Measurements from ENCODE around the gene IRAK3. TPM values are rescaled to one million over a fixed set of nuclear protein-coding genes. Genes with fewer than 3 reads are reported as not detected.

Gene IRAK3
- polyA plus RNA-seq, 2 donors, result 0.73 to 0.76 TPM

GRCh38 chr12:66154776-66155175 lies 34.2 kb upstream of the IRAK3 start:
- Histone ChIP-seq H3K36me3 (ENCODE audit: control insufficient read depth in 2 of 2, insufficient read depth in 2 of 2, low read length in 1 of 2) (peaks cover under 1 to 3% of the 10 kb centered on the region in 2 donors), H3K4me3 (ENCODE audit: low read depth in 1 of 2, low read length in 2 of 2) (no peak overlapping the region), H3K27ac (ENCODE audit: low read depth in 2 of 2, low read length in 1 of 2) (no peak overlapping the region), H3K9me3 (ENCODE audit: control insufficient read depth in 2 of 2, insufficient read depth in 1 of 2, low read depth in 1 of 2, low read length in 1 of 2) (no peaks in the 10 kb centered on the region), H3K27me3 (ENCODE audit: control insufficient read depth in 1 of 2, insufficient read depth in 2 of 2, low read length in 2 of 2) (no peaks in the 10 kb centered on the region), H3K4me1 (ENCODE audit: control insufficient read depth in 2 of 2, insufficient read depth in 2 of 2, low read length in 1 of 2) (no peaks in the 10 kb centered on the region)

DNA sequence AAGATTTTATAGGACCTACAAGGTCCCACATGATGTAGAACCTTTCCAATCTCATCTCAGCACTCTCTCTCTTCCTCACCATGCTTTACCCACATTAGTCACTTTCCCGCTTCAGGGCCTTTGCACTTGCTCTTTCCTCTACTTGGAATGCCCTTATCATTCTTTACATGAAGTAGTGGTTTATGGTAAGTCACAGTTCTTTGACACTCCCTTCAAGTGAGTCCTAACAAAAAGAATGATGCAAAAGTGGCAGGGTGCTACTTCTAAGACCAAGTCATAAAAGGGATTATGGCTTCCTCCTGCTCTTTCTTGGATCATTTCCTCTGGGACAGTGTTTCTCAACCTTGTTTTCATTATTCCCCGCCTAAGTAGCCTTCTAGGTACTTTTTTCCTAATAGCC lies 32.4 kb upstream of the IRAK3 start:
- peaks cover 0 to 3% of the 10 kb centered on the region in 2 donors for H3K4me1 ChIP-seq (ENCODE audit: control insufficient read depth in 2 of 2, insufficient read depth in 2 of 2, low read length in 1 of 2)
- peaks cover 4% of the 10 kb centered on the region in 2 donors for H3K36me3 ChIP-seq (ENCODE audit: control insufficient read depth in 2 of 2, insufficient read depth in 2 of 2, low read length in 1 of 2)
- no peak overlapping the region for H3K27ac ChIP-seq (ENCODE audit: low read depth in 2 of 2, low read length in 1 of 2)
- peaks cover 0 to 3% of the 10 kb centered on the region in 2 donors for H3K9me3 ChIP-seq (ENCODE audit: control insufficient read depth in 2 of 2, insufficient read depth in 1 of 2, low read depth in 1 of 2, low read length in 1 of 2)
- H3K27me3 ChIP-seq (ENCODE audit: control insufficient read depth in 1 of 2, insufficient read depth in 2 of 2, low read length in 2 of 2), result no peaks in the 10 kb centered on the region
- 94 to 96% methylated on average over 2 of the region's 2 CpGs for WGBS, 2 donors
- H3K4me3 ChIP-seq (ENCODE audit: low read depth in 1 of 2, low read length in 2 of 2), result no peak overlapping the region

DNA sequence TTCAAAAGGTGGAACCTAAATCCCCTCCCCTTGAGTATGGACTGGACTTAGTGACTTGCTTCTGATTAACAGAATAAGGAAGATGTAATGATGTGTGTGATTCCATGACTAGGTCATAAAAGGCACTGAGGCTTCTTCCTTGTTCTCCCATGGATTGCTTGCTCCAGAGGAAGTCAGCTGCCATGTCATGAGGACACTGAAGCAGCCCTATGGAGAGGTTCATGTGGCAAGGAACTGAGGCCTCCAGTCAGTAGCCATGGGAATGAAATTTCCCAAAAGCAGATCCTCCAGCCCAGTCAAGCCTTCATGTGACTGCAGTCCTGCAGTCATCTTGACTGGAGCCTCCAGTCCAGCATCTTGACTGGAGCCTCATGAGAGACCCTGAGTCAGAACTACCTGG lies 29.9 kb upstream of the IRAK3 start:
- H3K4me1 ChIP-seq (ENCODE audit: control insufficient read depth in 2 of 2, insufficient read depth in 2 of 2, low read length in 1 of 2), result peaks cover 0 to 3% of the 10 kb centered on the region in 2 donors
- peaks cover 4% of the 10 kb centered on the region in 2 donors for H3K36me3 ChIP-seq (ENCODE audit: control insufficient read depth in 2 of 2, insufficient read depth in 2 of 2, low read length in 1 of 2)
- no peak overlapping the region for H3K4me3 ChIP-seq (ENCODE audit: low read depth in 1 of 2, low read length in 2 of 2)
- no peak overlapping the region for H3K27ac ChIP-seq (ENCODE audit: low read depth in 2 of 2, low read length in 1 of 2)
- no peaks in the 10 kb centered on the region for H3K27me3 ChIP-seq (ENCODE audit: control insufficient read depth in 1 of 2, insufficient read depth in 2 of 2, low read length in 2 of 2)
- peaks cover 0 to 3% of the 10 kb centered on the region in 2 donors for H3K9me3 ChIP-seq (ENCODE audit: control insufficient read depth in 2 of 2, insufficient read depth in 1 of 2, low read depth in 1 of 2, low read length in 1 of 2)

GRCh38 chr12:66160704-66161103 lies 28.3 kb upstream of the IRAK3 start:
- Histone ChIP-seq H3K27me3 (ENCODE audit: control insufficient read depth in 1 of 2, insufficient read depth in 2 of 2, low read length in 2 of 2) (no peaks in the 10 kb centered on the region), H3K36me3 (ENCODE audit: control insufficient read depth in 2 of 2, insufficient read depth in 2 of 2, low read length in 1 of 2) (peaks cover 4% of the 10 kb centered on the region in 2 donors), H3K9me3 (ENCODE audit: control insufficient read depth in 2 of 2, insufficient read depth in 1 of 2, low read depth in 1 of 2, low read length in 1 of 2) (peaks cover 0 to 3% of the 10 kb centered on the region in 2 donors), H3K27ac (ENCODE audit: low read depth in 2 of 2, low read length in 1 of 2) (no peak overlapping the region), H3K4me1 (ENCODE audit: control insufficient read depth in 2 of 2, insufficient read depth in 2 of 2, low read length in 1 of 2) (peaks cover 0 to 3% of the 10 kb centered on the region in 2 donors), H3K4me3 (ENCODE audit: low read depth in 1 of 2, low read length in 2 of 2) (no peak overlapping the region)
- 94% methylated on average over 28 of the region's 28 CpGs for WGBS, 2 donors

DNA sequence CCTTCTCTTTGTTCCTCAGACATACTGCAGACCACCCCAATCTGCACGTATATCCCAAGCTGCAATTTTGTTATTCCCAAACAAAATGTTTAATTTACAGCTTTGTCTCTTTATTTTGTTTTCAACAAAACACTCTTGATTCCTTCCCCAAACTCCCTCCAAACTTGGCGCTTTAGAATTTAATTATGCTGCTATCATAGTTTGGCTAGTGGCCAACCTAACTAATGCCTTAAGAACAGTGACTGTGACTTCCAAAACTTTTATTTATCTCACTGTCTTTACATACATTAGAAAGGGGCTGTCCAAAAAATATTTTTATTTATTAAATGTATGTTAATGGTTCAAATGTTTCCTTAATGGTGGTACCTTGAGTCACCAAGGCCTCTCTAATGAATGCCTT lies 26.3 kb upstream of the IRAK3 start:
- H3K9me3 ChIP-seq (ENCODE audit: control insufficient read depth in 2 of 2, insufficient read depth in 1 of 2, low read depth in 1 of 2, low read length in 1 of 2), result peaks cover 0 to 3% of the 10 kb centered on the region in 2 donors
- peaks cover 0 to 3% of the 10 kb centered on the region in 2 donors for H3K4me1 ChIP-seq (ENCODE audit: control insufficient read depth in 2 of 2, insufficient read depth in 2 of 2, low read length in 1 of 2)
- H3K36me3 ChIP-seq (ENCODE audit: control insufficient read depth in 2 of 2, insufficient read depth in 2 of 2, low read length in 1 of 2), result peaks cover 4% of the 10 kb centered on the region in 2 donors
- no peaks in the 10 kb centered on the region for H3K27me3 ChIP-seq (ENCODE audit: control insufficient read depth in 1 of 2, insufficient read depth in 2 of 2, low read length in 2 of 2)
- WGBS, 2 donors, result 77 to 87% methylated on average over 2 of the region's 2 CpGs
- no peak overlapping the region for H3K27ac ChIP-seq (ENCODE audit: low read depth in 2 of 2, low read length in 1 of 2)
- no peak overlapping the region for H3K4me3 ChIP-seq (ENCODE audit: low read depth in 1 of 2, low read length in 2 of 2)

- Histone ChIP-seq H3K27me3 (ENCODE audit: control insufficient read depth in 1 of 2, insufficient read depth in 2 of 2, low read length in 2 of 2) (no peaks in the 10 kb centered on the region), H3K4me1 (ENCODE audit: control insufficient read depth in 2 of 2, insufficient read depth in 2 of 2, low read length in 1 of 2) (peaks cover 0 to 3% of the 10 kb centered on the region in 2 donors), H3K27ac (ENCODE audit: low read depth in 2 of 2, low read length in 1 of 2) (no peak overlapping the region), H3K36me3 (ENCODE audit: control insufficient read depth in 2 of 2, insufficient read depth in 2 of 2, low read length in 1 of 2) (peaks cover 4% of the 10 kb centered on the region in 2 donors), H3K4me3 (ENCODE audit: low read depth in 1 of 2, low read length in 2 of 2) (no peak overlapping the region), H3K9me3 (ENCODE audit: control insufficient read depth in 2 of 2, insufficient read depth in 1 of 2, low read depth in 1 of 2, low read length in 1 of 2) (peaks cover 0 to 3% of the 10 kb centered on the region in 2 donors)
- WGBS, 2 donors, result 64 to 73% methylated on average over 4 of the region's 4 CpGs
These were observed 25.7 kb upstream of the IRAK3 start for GRCh38 chr12:66163289-66163688.

DNA sequence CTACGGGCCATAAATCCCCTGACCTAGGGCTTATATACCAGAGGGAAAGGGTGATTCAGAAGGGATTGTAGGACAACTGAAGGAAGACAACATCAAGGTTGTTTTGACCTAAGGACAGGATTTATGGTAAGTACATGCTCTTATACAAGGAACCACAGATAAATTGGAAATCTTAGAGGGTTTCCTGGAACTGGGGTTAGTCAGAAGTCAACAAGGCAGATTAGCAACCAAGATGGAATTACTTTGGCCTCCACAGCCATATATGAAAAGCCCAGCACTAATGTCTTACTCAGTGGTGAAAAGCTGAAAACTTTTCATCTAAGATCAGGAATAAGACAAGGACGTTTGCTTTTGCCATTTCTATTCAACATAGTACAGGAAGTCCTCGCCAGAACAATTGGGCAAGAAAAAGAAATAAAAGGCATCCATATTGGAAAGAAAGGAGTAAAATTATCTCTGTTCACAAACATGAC lies 24.6 kb upstream of the IRAK3 start:
- H3K9me3 ChIP-seq (ENCODE audit: control insufficient read depth in 2 of 2, insufficient read depth in 1 of 2, low read depth in 1 of 2, low read length in 1 of 2), result peaks cover 0 to 3% of the 10 kb centered on the region in 2 donors
- no peak overlapping the region for H3K4me3 ChIP-seq (ENCODE audit: low read depth in 1 of 2, low read length in 2 of 2)
- peaks cover 0 to 3% of the 10 kb centered on the region in 2 donors for H3K4me1 ChIP-seq (ENCODE audit: control insufficient read depth in 2 of 2, insufficient read depth in 2 of 2, low read length in 1 of 2)
- H3K27ac ChIP-seq (ENCODE audit: low read depth in 2 of 2, low read length in 1 of 2), result no peak overlapping the region
- peaks cover 4% of the 10 kb centered on the region in 2 donors for H3K36me3 ChIP-seq (ENCODE audit: control insufficient read depth in 2 of 2, insufficient read depth in 2 of 2, low read length in 1 of 2)
- WGBS, 2 donors, result 88 to 89% methylated on average over 3 of the region's 3 CpGs
- no peaks in the 10 kb centered on the region for H3K27me3 ChIP-seq (ENCODE audit: control insufficient read depth in 1 of 2, insufficient read depth in 2 of 2, low read length in 2 of 2)

DNA sequence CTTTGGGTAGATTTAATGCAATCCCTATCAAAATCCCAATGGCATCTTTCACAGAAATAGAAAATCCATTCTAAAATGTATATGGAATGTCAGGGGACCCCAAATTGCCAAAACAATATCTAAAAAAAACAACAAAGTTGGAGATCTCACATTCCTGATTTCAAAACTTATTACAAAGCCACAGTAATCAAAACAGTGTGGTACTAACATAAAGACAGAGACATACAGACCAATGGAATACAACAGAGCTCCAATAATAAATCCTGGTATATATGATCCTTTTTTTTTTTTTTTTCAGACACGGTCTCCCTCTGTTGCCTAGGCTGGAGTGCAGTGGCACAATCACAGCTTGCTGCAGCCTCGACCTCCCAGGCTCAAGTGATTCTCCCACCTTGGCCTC lies 23.9 kb upstream of the IRAK3 start:
- peaks cover 0 to 3% of the 10 kb centered on the region in 2 donors for H3K9me3 ChIP-seq (ENCODE audit: control insufficient read depth in 2 of 2, insufficient read depth in 1 of 2, low read depth in 1 of 2, low read length in 1 of 2)
- H3K4me1 ChIP-seq (ENCODE audit: control insufficient read depth in 2 of 2, insufficient read depth in 2 of 2, low read length in 1 of 2), result peaks cover 0 to 3% of the 10 kb centered on the region in 2 donors
- WGBS, 2 donors, result 98 to 100% methylated on average over 2 of the region's 2 CpGs
- no peaks in the 10 kb centered on the region for H3K27me3 ChIP-seq (ENCODE audit: control insufficient read depth in 1 of 2, insufficient read depth in 2 of 2, low read length in 2 of 2)
- no peak overlapping the region for H3K4me3 ChIP-seq (ENCODE audit: low read depth in 1 of 2, low read length in 2 of 2)
- H3K27ac ChIP-seq (ENCODE audit: low read depth in 2 of 2, low read length in 1 of 2), result no peak overlapping the region
- peaks cover 0 to 4% of the 10 kb centered on the region in 2 donors for H3K36me3 ChIP-seq (ENCODE audit: control insufficient read depth in 2 of 2, insufficient read depth in 2 of 2, low read length in 1 of 2)

GRCh38 chr12:66166561-66166960 lies 22.5 kb upstream of the IRAK3 start:
- Histone ChIP-seq H3K27me3 (ENCODE audit: control insufficient read depth in 1 of 2, insufficient read depth in 2 of 2, low read length in 2 of 2) (no peaks in the 10 kb centered on the region), H3K27ac (ENCODE audit: low read depth in 2 of 2, low read length in 1 of 2) (no peak overlapping the region), H3K4me3 (ENCODE audit: low read depth in 1 of 2, low read length in 2 of 2) (no peak overlapping the region), H3K36me3 (ENCODE audit: control insufficient read depth in 2 of 2, insufficient read depth in 2 of 2, low read length in 1 of 2) (no peaks in the 10 kb centered on the region), H3K4me1 (ENCODE audit: control insufficient read depth in 2 of 2, insufficient read depth in 2 of 2, low read length in 1 of 2) (no peaks in the 10 kb centered on the region), H3K9me3 (ENCODE audit: control insufficient read depth in 2 of 2, insufficient read depth in 1 of 2, low read depth in 1 of 2, low read length in 1 of 2) (no peaks in the 10 kb centered on the region)
- 90 to 93% methylated on average over 2 of the region's 2 CpGs for WGBS, 2 donors

GRCh38 chr12:66168410-66168809 lies 20.6 kb upstream of the IRAK3 start:
- peak overlapping the region in 1 of 2 donors; percentile 92 for H3K4me3 ChIP-seq (ENCODE audit: low read depth in 1 of 2, low read length in 2 of 2)
- H3K36me3 ChIP-seq (ENCODE audit: control insufficient read depth in 2 of 2, insufficient read depth in 2 of 2, low read length in 1 of 2), result no peaks in the 10 kb centered on the region
- no peaks in the 10 kb centered on the region for H3K27me3 ChIP-seq (ENCODE audit: control insufficient read depth in 1 of 2, insufficient read depth in 2 of 2, low read length in 2 of 2)
- 69 to 74% methylated on average over 8 of the region's 8 CpGs for WGBS, 2 donors
- H3K4me1 ChIP-seq (ENCODE audit: control insufficient read depth in 2 of 2, insufficient read depth in 2 of 2, low read length in 1 of 2), result no peaks in the 10 kb centered on the region
- H3K27ac ChIP-seq (ENCODE audit: low read depth in 2 of 2, low read length in 1 of 2), result peak overlapping the region in 1 of 2 donors; percentile 3
- H3K9me3 ChIP-seq (ENCODE audit: control insufficient read depth in 2 of 2, insufficient read depth in 1 of 2, low read depth in 1 of 2, low read length in 1 of 2), result no peaks in the 10 kb centered on the region
